HCT116 (cell line): ENCODE data around the gene BMERB1.

Experiments
- CBX3 ChIP-seq: IDR thresholded peaks from 2 replicates; pipeline ENCODE4 v1.6.1; 2012; ENCODE audit warnings: low read depth
- CTCF ChIP-seq, 3 experiments: fragments of 200-600 bp in 1 of 3; sonication (generic) in 1 of 3; IDR thresholded peaks in 2 of 3; conservative IDR thresholded peaks in 1 of 3; 2 replicates each; pipeline ENCODE4 v1.5.1; 2012 to 2017; ENCODE audit warnings: low read depth in 2 of 3, low read length in 2 of 3, antibody characterized with exemption in 1 of 3, borderline replicate concordance in 1 of 3, control low read depth in 1 of 3, mild to moderate bottlenecking in 1 of 3, mixed read lengths in 1 of 3, mixed run types in 1 of 3, moderate library complexity in 1 of 3; ENCODE audit not compliant: insufficient read depth in 1 of 3
- EZH2 ChIP-seq: fragments of 200-600 bp; sonication (generic); IDR thresholded peaks from 2 replicates; pipeline ENCODE4 v1.6.1; 2017; ENCODE audit warnings: antibody characterized with exemption, mixed run types
- POLR2A ChIP-seq: IDR thresholded peaks from 2 replicates; pipeline ENCODE4 v1.7.0; 2011; ENCODE audit warnings: borderline replicate concordance; ENCODE audit not compliant: insufficient read depth, insufficient read length; ENCODE audit errors: extremely low read depth
- POLR2AphosphoS5 ChIP-seq: IDR thresholded peaks from 2 replicates; pipeline ENCODE4 v1.6.1; 2011; ENCODE audit warnings: mild to moderate bottlenecking, low read depth, low read length, moderate library complexity
- ZFX ChIP-seq: fragments of 450-650 bp; IDR thresholded peaks from 2 replicates; pipeline ENCODE4 v1.6.1; 2017

DNA sequence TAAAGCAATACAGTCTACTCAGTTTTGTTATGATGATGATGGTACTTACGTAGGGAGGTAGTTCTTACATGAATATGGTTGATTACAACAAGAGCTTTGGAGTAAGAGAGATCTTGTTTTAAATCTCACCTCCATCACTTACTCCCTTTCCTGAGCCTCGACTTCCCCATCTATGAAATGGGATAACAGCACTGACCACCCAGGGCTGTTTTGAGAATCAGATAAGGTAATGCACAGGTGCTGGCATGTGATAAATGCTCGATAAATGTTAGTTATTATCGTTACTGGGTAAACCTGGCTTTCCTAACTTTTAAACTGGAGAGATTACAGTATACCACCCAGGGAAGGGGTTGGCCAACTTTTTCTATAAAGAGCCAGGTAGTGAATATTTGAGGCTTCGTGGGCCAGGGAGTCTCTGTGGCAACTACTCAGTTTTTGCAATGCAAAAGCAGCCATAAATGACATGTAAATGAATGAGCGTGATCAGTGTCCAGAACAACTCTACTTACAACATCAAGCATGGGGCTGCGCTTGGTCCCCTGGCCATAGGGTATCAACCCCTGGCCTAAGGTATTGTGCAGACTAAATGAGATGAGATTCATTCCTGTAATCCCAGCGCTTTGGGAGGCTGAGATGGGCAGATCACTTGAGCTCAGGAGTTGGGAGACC lies 73.7 kb downstream of the BMERB1 start:
- TF ChIP-seq CTCF (IDR thresholded peaks at IDR 0.05 in 2 of 3, conservative IDR thresholded peaks at IDR 0.05 in 1 of 3; ENCODE audit: borderline replicate concordance in 1 of 3, insufficient read depth in 1 of 3, low read depth in 2 of 3, low read length in 2 of 3) (no peak), POLR2AphosphoS5 (no peak), POLR2A (no peak), ZFX (no peak), CBX3 (no peak), EZH2 (no peak)
